H9 (cell line): Measurements from ENCODE around the gene DNAI2. TPM values are rescaled to one million over a fixed set of nuclear protein-coding genes. Genes with fewer than 3 reads are reported as not detected.

Experiments
- DNase-seq: peaks from one replicate; pipeline ENCODE4 v3.0.0-alpha.2; 2017
- H2AFZ ChIP-seq: one replicate; pipeline ENCODE4 v1.6.1; 2013; ENCODE audit warnings: mild to moderate bottlenecking, low read length, control low read depth, moderate library complexity
- H2AK5ac ChIP-seq: 2 replicates; pipeline ENCODE4 v1.6.1; 2013; ENCODE audit warnings: low read length, control low read depth, mixed read lengths; ENCODE audit not compliant: insufficient read length
- H2BK120ac ChIP-seq: one replicate; pipeline ENCODE4 v1.6.1; 2013; ENCODE audit warnings: low read depth, mild to moderate bottlenecking, low read length, control low read depth, inconsistent platforms; ENCODE audit not compliant: poor library complexity, severe bottlenecking
- H2BK12ac ChIP-seq: 2 replicates; pipeline ENCODE4 v1.6.1; 2013; ENCODE audit warnings: low read length, control low read depth, mixed read lengths, low read depth; ENCODE audit not compliant: insufficient read length
- H2BK15ac ChIP-seq: 2 replicates; pipeline ENCODE4 v1.6.1; 2013; ENCODE audit warnings: low read depth, low read length, control low read depth
- H2BK20ac ChIP-seq: one replicate; pipeline ENCODE4 v1.6.1; 2013; ENCODE audit warnings: low read depth, mild to moderate bottlenecking, low read length, control low read depth, inconsistent platforms; ENCODE audit not compliant: poor library complexity, severe bottlenecking
- H2BK5ac ChIP-seq: 2 replicates; pipeline ENCODE4 v1.6.1; 2013; ENCODE audit warnings: low read length, control low read depth, mixed read lengths; ENCODE audit not compliant: insufficient read length
- H3K14ac ChIP-seq: 2 replicates; pipeline ENCODE4 v1.6.1; 2013; ENCODE audit warnings: low read length, control low read depth; ENCODE audit not compliant: insufficient read depth
- H3K18ac ChIP-seq: 2 replicates; pipeline ENCODE4 v1.6.1; 2013; ENCODE audit warnings: low read depth, mild to moderate bottlenecking, mixed read lengths, low read length, control low read depth; ENCODE audit not compliant: insufficient read length
- H3K23ac ChIP-seq: 2 replicates; pipeline ENCODE4 v1.6.1; 2013; ENCODE audit warnings: low read length, control low read depth, mixed read lengths, low read depth; ENCODE audit not compliant: insufficient read length
- H3K23me2 ChIP-seq: 2 replicates; pipeline ENCODE4 v1.6.1; 2013; ENCODE audit warnings: low read depth, mild to moderate bottlenecking, mixed read lengths, low read length, control low read depth; ENCODE audit not compliant: insufficient read length, poor library complexity, severe bottlenecking
- H3K27ac ChIP-seq: 2 replicates; pipeline ENCODE4 v1.5.1; 2013; ENCODE audit warnings: low read length, control low read depth, mixed read lengths, low read depth; ENCODE audit not compliant: insufficient read length
- H3K27me3 ChIP-seq: 2 replicates; pipeline ENCODE4 v1.6.1; 2013; ENCODE audit warnings: low read length, control low read depth, inconsistent platforms; ENCODE audit not compliant: insufficient read depth
- H3K4ac ChIP-seq: 2 replicates; pipeline ENCODE4 v1.6.1; 2013; ENCODE audit warnings: low read depth, mild to moderate bottlenecking, control low read depth, inconsistent platforms, low read length, moderate library complexity
- H3K4me1 ChIP-seq: 2 replicates; pipeline ENCODE4 v1.6.1; 2013; ENCODE audit warnings: low read length, control low read depth, inconsistent platforms; ENCODE audit not compliant: insufficient read depth
- H3K4me2 ChIP-seq: 2 replicates; pipeline ENCODE4 v1.6.1; 2013; ENCODE audit warnings: low read length, control low read depth, mixed read lengths; ENCODE audit not compliant: insufficient read length, insufficient read depth
- H3K56ac ChIP-seq: 2 replicates; pipeline ENCODE4 v1.6.1; 2013; ENCODE audit warnings: low read depth, mild to moderate bottlenecking, mixed read lengths, low read length, control low read depth; ENCODE audit not compliant: insufficient read length
- H3K79me1 ChIP-seq: 2 replicates; pipeline ENCODE4 v1.6.1; 2013; ENCODE audit warnings: low read depth, mild to moderate bottlenecking, moderate library complexity, low read length, control low read depth, inconsistent platforms; ENCODE audit not compliant: insufficient read depth, poor library complexity, severe bottlenecking
- H3K79me2 ChIP-seq: 2 replicates; pipeline ENCODE4 v1.6.1; 2013; ENCODE audit warnings: low read length, control low read depth, inconsistent platforms; ENCODE audit not compliant: insufficient read depth
- H3K9ac ChIP-seq: 2 replicates; pipeline ENCODE4 v1.6.1; 2013; ENCODE audit warnings: low read length, control low read depth, mixed read lengths; ENCODE audit not compliant: insufficient read length; ENCODE audit errors: extremely low read depth
- H3K9me3 ChIP-seq: one replicate; pipeline ENCODE4 v1.6.1; 2013; ENCODE audit warnings: low read depth, low read length, inconsistent platforms; ENCODE audit not compliant: control insufficient read depth
- H3T11ph ChIP-seq: one replicate; pipeline ENCODE4 v1.6.1; 2013; ENCODE audit warnings: mild to moderate bottlenecking, low read length, control low read depth, inconsistent platforms
- H4K20me1 ChIP-seq: one replicate; pipeline ENCODE4 v1.6.1; 2013; ENCODE audit not compliant: control insufficient read depth, insufficient read length, insufficient read depth
- H4K5ac ChIP-seq: 2 replicates; pipeline ENCODE4 v1.6.1; 2013; ENCODE audit warnings: low read depth, mild to moderate bottlenecking, mixed read lengths, low read length, control low read depth; ENCODE audit not compliant: insufficient read length
- H4K8ac ChIP-seq: replicated peaks from 2 replicates; pipeline ENCODE4 v1.6.1; 2013; ENCODE audit warnings: low read length, control low read depth, mixed read lengths, low read depth; ENCODE audit not compliant: insufficient read length
- H4K91ac ChIP-seq: 2 replicates; pipeline ENCODE4 v1.6.1; 2013; ENCODE audit warnings: low read depth, mild to moderate bottlenecking, moderate library complexity, mixed read lengths, low read length, control low read depth; ENCODE audit not compliant: insufficient read length
- H3K27ac Mint-ChIP-seq, 3 experiments: 2 replicates in 2 of 3; 3 replicates in 1 of 3; pipeline ENCODE4 v1.8.0; 2020 to 2021; ENCODE audit warnings: mixed read lengths in 3 of 3, mild to moderate bottlenecking in 1 of 3, moderate library complexity in 1 of 3
- H3K27me3 Mint-ChIP-seq: 2 replicates; pipeline ENCODE4 v1.8.0; 2021; ENCODE audit warnings: low read depth, mild to moderate bottlenecking, moderate library complexity, mixed read lengths
- H3K36me3 Mint-ChIP-seq, 3 experiments: 2 replicates in 2 of 3; 3 replicates in 1 of 3; pipeline ENCODE4 v1.8.0; 2020 to 2021; ENCODE audit warnings: low read depth in 3 of 3, mixed read lengths in 3 of 3; ENCODE audit not compliant: insufficient read depth in 1 of 3
- H3K4me1 Mint-ChIP-seq, 2 experiments: 2 replicates each; pipeline ENCODE4 v1.8.0; 2020; ENCODE audit warnings: mixed read lengths in 2 of 2
- H3K4me3 Mint-ChIP-seq, 2 experiments: 2 replicates in 1 of 2; 3 replicates in 1 of 2; pipeline ENCODE4 v1.8.0; 2020 to 2021; ENCODE audit warnings: mild to moderate bottlenecking in 2 of 2, mixed read lengths in 2 of 2, moderate library complexity in 1 of 2
- H3K9me3 Mint-ChIP-seq, 2 experiments: 2 replicates in 1 of 2; 3 replicates in 1 of 2; pipeline ENCODE4 v1.8.0; 2020; ENCODE audit warnings: mild to moderate bottlenecking in 2 of 2, mixed read lengths in 2 of 2, moderate library complexity in 1 of 2
- WGBS: extraction: QIAGEN DNeasy Blood & Tissue Kit; methylation state at CpG from one replicate; pipeline ENCODE4 v1.1.7; 2013; ENCODE audit warnings: missing lambda C conversion rate, low lambda C conversion rate, mixed read lengths; ENCODE audit not compliant: insufficient read length; ENCODE audit errors: extremely low coverage; 5-methylcytosine and 5-hydroxymethylcytosine counted together
- long read RNA-seq: library from polyadenylated mRNA; unstranded; transcript quantifications from one replicate; pipeline ENCODE4 v2.0.0, GENCODE V29; 2020
- total RNA-seq: library from RNA; stranded (reverse); gene quantifications from 2 replicates; pipeline ENCODE4 v1.2.1, GENCODE V29; 2021
- TF ChIP-seq, protein P1 (sequence below): fragments of 200-600 bp; sonication (generic); conservative IDR thresholded peaks from 3 replicates; pipeline ENCODE4 v1.8.0; 2021; ENCODE audit warnings: antibody characterized with exemption, mild to moderate bottlenecking

The DNAI2 gene, protein sequence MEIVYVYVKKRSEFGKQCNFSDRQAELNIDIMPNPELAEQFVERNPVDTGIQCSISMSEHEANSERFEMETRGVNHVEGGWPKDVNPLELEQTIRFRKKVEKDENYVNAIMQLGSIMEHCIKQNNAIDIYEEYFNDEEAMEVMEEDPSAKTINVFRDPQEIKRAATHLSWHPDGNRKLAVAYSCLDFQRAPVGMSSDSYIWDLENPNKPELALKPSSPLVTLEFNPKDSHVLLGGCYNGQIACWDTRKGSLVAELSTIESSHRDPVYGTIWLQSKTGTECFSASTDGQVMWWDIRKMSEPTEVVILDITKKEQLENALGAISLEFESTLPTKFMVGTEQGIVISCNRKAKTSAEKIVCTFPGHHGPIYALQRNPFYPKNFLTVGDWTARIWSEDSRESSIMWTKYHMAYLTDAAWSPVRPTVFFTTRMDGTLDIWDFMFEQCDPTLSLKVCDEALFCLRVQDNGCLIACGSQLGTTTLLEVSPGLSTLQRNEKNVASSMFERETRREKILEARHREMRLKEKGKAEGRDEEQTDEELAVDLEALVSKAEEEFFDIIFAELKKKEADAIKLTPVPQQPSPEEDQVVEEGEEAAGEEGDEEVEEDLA
- not detected in 2 replicates for total RNA-seq
- long read RNA-seq = 0 reads

DNA sequence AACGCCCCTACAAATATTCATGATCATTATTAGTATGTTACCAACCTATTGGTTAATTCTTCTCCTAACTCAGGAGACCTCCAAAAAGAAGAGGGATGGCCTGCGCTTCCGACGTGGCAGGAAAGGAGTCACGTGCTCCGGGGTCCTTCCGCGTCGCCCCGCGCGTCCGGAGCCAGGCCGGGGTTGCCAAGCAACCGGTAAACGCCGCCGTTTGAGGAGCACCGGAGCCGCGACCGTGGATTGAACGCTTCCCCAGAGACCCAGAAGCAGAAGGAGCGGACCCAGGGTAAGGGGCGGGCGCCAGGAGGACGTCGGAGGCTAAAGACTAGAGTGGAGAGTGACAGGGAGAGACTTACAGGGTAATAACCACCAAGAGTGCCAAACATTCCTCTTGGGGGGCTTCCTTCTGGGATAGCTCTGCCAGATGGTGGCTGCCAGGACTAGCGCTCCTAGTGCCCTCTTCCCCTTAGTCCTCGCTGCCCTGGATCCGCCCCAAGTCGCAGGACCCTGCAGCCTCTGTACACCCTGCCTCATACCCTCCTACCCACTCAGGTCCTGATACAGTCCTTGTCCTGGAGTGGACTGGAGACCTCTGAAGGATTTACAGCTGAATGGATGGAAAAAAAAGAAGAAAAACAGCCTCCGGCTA, at the start of gene DNAI2:
DNAI2 (plus strand) TSS at position 175 of the 649 bp plus-strand sequence. CDS start 7,584 bp downstream, outside the sequence.
- peak within 1 kb of the TSS; percentile 27 for H3K18ac ChIP-seq
- no peak within 1 kb of the TSS for H2BK15ac ChIP-seq
- no peaks in the 10 kb centered on the region for H4K20me1 ChIP-seq
- peaks cover 48% of the 10 kb centered on the region for H3K27me3 Mint-ChIP-seq
- no peaks in the 10 kb centered on the region for H3K79me2 ChIP-seq
- H3K27me3 ChIP-seq = no peaks in the 10 kb centered on the region; the same call in 1 of the 2 replicates
- TF ChIP-seq, protein P1, sequence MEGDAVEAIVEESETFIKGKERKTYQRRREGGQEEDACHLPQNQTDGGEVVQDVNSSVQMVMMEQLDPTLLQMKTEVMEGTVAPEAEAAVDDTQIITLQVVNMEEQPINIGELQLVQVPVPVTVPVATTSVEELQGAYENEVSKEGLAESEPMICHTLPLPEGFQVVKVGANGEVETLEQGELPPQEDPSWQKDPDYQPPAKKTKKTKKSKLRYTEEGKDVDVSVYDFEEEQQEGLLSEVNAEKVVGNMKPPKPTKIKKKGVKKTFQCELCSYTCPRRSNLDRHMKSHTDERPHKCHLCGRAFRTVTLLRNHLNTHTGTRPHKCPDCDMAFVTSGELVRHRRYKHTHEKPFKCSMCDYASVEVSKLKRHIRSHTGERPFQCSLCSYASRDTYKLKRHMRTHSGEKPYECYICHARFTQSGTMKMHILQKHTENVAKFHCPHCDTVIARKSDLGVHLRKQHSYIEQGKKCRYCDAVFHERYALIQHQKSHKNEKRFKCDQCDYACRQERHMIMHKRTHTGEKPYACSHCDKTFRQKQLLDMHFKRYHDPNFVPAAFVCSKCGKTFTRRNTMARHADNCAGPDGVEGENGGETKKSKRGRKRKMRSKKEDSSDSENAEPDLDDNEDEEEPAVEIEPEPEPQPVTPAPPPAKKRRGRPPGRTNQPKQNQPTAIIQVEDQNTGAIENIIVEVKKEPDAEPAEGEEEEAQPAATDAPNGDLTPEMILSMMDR = no peak
- H3K14ac ChIP-seq = no peak within 1 kb of the TSS
- H2BK20ac ChIP-seq = no peak within 1 kb of the TSS
- peak; percentile 83 for DNase-seq
- H3K27ac ChIP-seq = no peak within 1 kb of the TSS
- no peaks in the 10 kb centered on the region for H3K9me3 Mint-ChIP-seq
- no peak within 1 kb of the TSS for H3T11ph ChIP-seq
- WGBS = no CpG with 5 or more reads among the region's 33 CpGs
- no peak within 1 kb of the TSS for H3K23ac ChIP-seq
- peaks cover 4% of the 10 kb centered on the region for H3K23me2 ChIP-seq
- no peak within 1 kb of the TSS for H3K56ac ChIP-seq
- no peaks in the 10 kb centered on the region; the same call in 1 of the 2 replicates for H3K4me1 ChIP-seq
- no peak within 1 kb of the TSS for H2BK5ac ChIP-seq
- H2BK12ac ChIP-seq = no peak within 1 kb of the TSS
- H4K8ac ChIP-seq = no peak within 1 kb of the TSS
- H3K79me1 ChIP-seq = no peaks in the 10 kb centered on the region
- H3K4me1 Mint-ChIP-seq = peaks cover 24 to 47% of the 10 kb centered on the region in 2 experiments
- H3K9ac ChIP-seq = no peak within 1 kb of the TSS
- no peak within 1 kb of the TSS for H2AK5ac ChIP-seq
- H2AFZ ChIP-seq = no peak within 1 kb of the TSS
- H4K5ac ChIP-seq = no peak within 1 kb of the TSS
- H2BK120ac ChIP-seq = no peak within 1 kb of the TSS
- peak within 1 kb of the TSS; percentile 45 to 68 for H3K4me3 Mint-ChIP-seq
- H3K36me3 Mint-ChIP-seq = no peaks in the 10 kb centered on the region
- peak within 1 kb of the TSS; percentile 65 for H3K4me2 ChIP-seq
- no peaks in the 10 kb centered on the region for H3K9me3 ChIP-seq
- H3K27ac Mint-ChIP-seq = peak within 1 kb of the TSS in 1 of 3 experiments; percentile 77; a peak in 1 of 7 replicates
- H3K4ac ChIP-seq = no peak within 1 kb of the TSS
- H4K91ac ChIP-seq = no peak within 1 kb of the TSS
